NOMO-1 (cell line): ENCODE results near the gene PKIB.
A peak's percentile ranks its signal among the peaks of the same experiment; 100 is the strongest.

Experiments used
- DNase-seq, 2 experiments: peaks; one replicate each; lab custom pipeline; 2025; ENCODE audit not compliant: unreplicated experiment in 2 of 2; lab: John Stamatoyannopoulos, UW

PKIB gene

DNA sequence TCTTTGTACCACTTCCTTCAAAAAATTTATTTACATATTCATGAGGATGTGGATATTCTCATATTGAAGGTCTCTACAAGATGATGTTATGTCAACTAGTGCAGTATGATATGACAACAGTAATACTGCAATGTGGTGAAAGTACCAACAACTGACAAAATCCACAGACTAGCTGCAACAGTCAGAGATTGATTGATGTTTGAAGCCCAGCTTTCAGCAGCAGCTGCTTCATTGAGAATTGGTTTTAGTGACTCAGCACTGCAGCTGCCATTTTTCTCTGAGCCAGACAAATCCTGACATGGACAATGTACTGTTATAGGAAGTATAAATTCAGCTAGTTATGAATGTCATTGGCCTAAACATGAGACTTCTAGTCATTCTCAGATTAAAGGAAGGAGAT is 53.8 kb downstream of the PKIB start:
- DNase-seq = no peak

DNA sequence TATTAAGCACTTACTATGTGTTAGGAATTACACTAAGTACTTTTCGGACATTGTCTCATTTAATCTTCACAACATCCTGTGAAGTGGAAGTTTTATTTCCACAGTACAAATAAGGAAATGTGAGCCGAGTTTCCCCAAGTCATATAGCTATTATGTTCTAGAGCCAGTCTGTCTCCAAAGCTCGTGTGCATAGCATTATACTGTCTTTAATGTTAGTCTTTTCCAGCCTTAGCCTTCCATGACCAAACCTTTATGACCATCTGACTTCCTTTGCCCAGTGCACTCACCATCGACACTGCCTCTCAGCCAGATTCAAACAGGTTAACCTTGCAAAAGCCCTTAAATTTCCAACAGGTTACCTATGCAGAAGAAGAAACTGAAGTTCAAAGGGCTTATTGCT is 55.7 kb downstream of the PKIB start:
- DNase-seq = no peak

DNA sequence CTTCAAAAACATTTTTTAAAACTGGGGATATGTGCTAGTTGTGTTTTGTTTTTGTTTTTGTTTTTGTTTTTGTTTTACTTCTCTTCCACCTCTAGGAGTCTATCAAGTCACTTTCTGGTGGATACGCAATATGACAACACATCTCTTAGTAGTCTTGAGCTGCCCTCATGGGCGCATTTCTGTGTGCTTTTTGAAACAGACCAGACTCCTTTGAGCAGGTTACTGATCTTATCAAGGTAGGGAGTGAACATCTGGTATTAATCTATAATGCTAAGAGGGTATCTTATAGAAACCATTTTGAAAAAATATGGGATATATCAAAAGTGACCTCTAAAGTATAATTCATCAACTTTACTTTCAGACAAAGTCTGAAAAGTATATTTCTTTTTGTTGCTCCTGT is 56.2 kb downstream of the PKIB start:
- no peak for DNase-seq

- no peak for DNase-seq
Measured at GRCh38 chr6:122669418-122669817, 59.2 kb downstream of the PKIB start.

- DNase-seq = no peak
Measured at GRCh38 chr6:122669868-122670267, 59.7 kb downstream of the PKIB start.

- no peak for DNase-seq
Measured at GRCh38 chr6:122671251-122671650, 61.0 kb downstream of the PKIB start.

GRCh38 chr6:122673343-122673961 is 63.2 kb downstream of the PKIB start:
- DNase-seq = peak; percentile 25 to 79

DNA sequence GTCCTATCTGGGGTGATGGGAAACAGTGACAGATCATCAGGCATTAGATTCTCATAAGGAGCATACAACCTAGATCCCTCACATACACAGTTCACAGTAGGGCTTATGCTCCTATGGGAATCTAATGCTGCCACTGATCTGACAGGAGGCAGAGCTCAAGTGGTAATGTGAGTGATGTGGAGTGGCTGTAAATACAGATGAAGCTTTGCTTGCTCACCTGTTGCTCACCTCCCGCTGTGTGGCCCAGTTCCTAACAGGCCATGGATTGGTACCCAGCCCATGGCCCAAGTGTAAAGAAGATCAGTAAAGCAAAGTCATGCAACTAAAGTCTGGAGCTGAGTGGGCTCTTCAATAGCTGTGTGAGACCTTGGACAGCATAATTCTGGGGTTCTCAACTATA is 65.9 kb downstream of the PKIB start:
- DNase-seq = no peak

DNA sequence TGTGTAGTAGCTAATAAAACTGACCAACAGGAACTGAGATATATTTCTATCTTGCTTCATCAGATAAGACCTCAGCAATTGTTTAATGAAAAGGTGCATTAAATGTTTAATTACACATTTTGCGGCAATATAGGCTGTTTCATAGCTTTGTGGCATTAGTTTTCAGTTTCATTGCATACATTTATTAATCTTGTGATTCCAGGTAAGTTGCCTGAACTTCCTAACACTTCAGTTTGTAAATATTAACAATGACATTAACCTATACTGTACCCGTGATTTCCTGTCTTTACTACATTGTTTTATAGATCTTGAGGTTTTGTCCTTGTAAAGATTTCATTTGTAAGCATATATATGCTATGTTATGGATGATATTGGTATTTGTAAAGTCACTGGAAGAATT is 66.5 kb downstream of the PKIB start:
- no peak for DNase-seq

- no peak for DNase-seq
Measured at GRCh38 chr6:122677406-122677805, 67.2 kb downstream of the PKIB start.

DNA sequence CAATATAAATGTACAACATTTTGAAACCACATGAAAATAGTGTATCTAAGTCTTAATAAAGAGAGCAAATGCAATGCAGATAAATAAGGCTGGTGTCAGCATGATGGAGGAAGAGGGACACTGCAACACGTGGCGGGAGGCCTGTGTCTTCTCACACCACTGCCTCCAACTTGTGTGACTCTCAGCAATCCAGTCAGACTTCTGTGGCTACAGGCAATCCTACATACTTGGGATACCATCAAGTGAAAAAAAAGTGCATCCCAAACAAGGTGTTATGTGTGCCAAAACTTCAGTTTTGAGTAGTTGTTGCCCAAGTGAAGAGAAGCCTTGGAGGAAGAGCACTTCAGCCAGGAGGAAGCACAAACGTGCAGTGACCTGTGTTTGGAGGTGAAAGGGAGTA is 68.6 kb downstream of the PKIB start:
- DNase-seq = no peak

DNA sequence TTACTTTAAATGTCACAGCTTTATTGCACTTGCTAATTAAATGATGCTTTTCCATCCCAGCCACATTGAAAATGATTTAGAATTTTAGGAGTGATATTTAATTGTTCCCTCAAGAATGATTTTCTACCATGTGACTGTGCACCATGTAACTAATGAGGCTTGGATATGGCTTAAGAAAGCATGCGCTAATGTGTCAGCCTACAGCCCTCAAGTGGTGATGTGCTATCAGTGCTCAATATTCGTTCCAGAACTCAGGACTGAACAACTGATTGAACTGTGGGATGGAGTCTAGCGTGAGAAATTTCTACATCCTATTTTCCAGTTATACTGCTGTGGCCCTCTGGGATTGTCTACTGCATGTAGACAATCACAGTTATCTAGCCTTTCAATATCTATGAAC is 71.5 kb downstream of the PKIB start:
- DNase-seq = no peak

GRCh38 chr6:122683989-122684651 is 73.9 kb downstream of the PKIB start:
- DNase-seq = no peak

GRCh38 chr6:122692175-122692598 is 82.0 kb downstream of the PKIB start:
- DNase-seq = no peak

DNA sequence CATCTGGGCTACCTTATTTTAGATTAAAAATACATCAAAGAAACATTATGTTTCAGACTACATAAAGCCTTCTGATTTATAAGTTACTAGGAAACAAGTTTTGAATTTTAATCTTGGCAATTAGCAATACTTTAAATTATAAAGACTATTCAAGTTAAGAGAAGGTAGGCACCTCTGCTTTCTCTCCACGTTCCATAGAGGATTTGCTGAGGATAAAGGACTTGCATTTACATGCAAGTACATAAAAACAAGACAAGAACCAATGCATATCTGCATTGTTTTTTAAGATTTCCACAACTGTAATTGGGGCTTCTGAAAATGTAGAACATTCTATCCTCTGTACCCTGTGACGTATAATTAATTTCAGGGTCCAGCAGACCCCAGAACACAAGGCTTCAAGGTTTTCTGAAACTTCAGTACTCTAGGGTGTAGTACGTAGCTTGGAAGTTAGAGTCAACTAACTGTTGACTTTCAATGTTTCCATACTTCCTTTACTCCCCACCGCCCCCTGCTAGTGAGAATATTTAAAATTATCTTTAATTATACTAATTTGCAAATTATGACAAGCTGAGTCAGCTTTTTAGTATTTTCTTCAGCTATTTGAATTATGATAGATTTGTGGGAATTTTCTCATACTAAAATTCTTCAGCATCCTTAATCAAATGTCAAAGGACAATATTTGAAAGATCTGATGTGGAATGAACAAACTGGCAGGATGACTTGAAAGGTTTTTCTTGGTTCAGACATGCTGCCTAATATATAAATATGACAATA is 82.8 kb downstream of the PKIB start:
- no peak for DNase-seq

- DNase-seq = no peak
Measured at GRCh38 chr6:122694075-122694474, 83.9 kb downstream of the PKIB start.

DNA sequence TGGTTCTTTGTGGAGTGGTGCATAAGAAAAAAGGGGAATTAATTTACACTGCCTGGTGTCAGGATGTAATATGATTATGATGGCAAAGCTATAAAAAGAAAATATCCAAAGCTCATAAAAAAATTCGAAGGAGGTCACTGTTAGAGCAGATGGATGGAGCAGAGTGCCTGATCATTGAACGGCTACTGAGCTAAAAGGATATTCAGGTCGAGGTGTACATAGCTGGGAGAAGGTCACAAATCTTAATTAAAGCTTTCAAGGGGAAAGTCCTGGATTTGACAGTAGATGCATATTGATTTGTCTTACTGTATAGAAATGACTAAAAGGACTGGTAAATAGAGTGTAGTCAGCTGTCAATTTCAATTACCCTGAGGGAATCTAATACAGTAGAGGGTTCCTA is 84.4 kb downstream of the PKIB start:
- DNase-seq = no peak

DNA sequence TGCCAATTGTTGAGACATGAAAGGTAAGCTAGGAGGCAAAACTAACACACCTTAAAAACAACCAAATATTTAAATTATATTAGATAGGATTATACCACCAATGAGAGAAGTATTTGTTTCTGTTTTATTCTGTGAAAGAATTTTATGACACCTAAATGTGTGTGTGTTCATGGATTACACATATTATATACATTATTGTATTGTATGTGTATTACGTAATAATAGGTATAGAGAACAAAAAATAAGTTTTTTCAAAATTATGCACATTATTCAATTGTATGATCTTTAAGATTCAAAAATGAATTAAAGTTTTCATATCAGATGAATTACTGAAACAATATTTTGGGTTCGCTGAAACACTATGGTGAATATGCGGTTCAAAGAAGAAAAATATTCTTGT is 85.0 kb downstream of the PKIB start:
- DNase-seq = no peak

- no peak for DNase-seq
Measured at GRCh38 chr6:122696079-122696478, 85.9 kb downstream of the PKIB start.

GRCh38 chr6:122696853-122697252 is 86.6 kb downstream of the PKIB start:
- no peak for DNase-seq

- DNase-seq = no peak
Measured at GRCh38 chr6:122697458-122697857, 87.3 kb downstream of the PKIB start.

DNA sequence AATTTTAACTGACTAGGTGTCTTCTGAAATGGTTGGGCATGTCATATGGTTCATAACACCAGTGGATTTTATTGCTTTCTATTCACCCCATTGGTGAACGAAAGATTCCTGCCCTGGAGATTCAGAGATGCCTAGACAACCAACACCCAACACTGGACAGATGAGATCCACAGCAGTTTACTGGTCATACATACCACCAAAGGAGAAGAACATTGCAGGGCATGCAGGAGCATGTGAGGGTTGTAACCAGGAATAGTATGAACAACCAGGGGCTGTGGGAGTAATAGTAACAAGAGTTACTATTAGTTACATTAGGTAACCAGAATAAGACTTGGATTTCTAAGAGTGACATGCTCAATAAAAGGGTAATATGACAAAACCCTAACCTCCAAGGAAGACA is 91.5 kb downstream of the PKIB start:
- no peak for DNase-seq
